ENCODE data around the gene PRAME.
A peak's percentile ranks its signal among the peaks of the same experiment; 100 is the strongest.
"Not testable (repeated sequence)": the region's sequence is repeated elsewhere in the genome, so short reads cannot be mapped to it uniquely, and the experiment has no call there.

The PRAME gene

GRCh38 chr22:22558972-22559603 lies at the start of gene PRAME:
PRAME (minus strand) TSS chr22:22559265; CDS start chr22:22556832, 2,433 bp downstream.
- peak; percentile 67 for DNase-seq

- DNase-seq: not testable (repeated sequence)
Measured at GRCh38 chr22:22608022-22608421, 49.0 kb upstream of the PRAME start.

- DNase-seq: no peak
Measured at GRCh38 chr22:22605074-22605404, 46.0 kb upstream of the PRAME start.

GRCh38 chr22:22604326-22605073 lies 45.4 kb upstream of the PRAME start:
- DNase-seq: no peak

GRCh38 chr22:22603470-22603947 lies 44.4 kb upstream of the PRAME start:
- no peak for DNase-seq

GRCh38 chr22:22600531-22601261 lies 41.6 kb upstream of the PRAME start:
- no peak for DNase-seq

- no peak for DNase-seq
Measured at GRCh38 chr22:22599248-22599647, 40.2 kb upstream of the PRAME start.

- no peak for DNase-seq
Measured at GRCh38 chr22:22598144-22598543, 39.1 kb upstream of the PRAME start.

- DNase-seq: no peak
Measured at GRCh38 chr22:22595001-22595835, 36.2 kb upstream of the PRAME start.

GRCh38 chr22:22593964-22594656 lies 35.0 kb upstream of the PRAME start:
- DNase-seq: peak; percentile 61

GRCh38 chr22:22593250-22593649 lies 34.2 kb upstream of the PRAME start:
- no peak for DNase-seq

GRCh38 chr22:22591348-22592299 lies 32.6 kb upstream of the PRAME start:
- no peak for DNase-seq

- DNase-seq: no peak
Measured at GRCh38 chr22:22590136-22590891, 31.2 kb upstream of the PRAME start.

GRCh38 chr22:22588485-22589164 lies 29.6 kb upstream of the PRAME start:
- DNase-seq: no peak

GRCh38 chr22:22587577-22588188 lies 28.6 kb upstream of the PRAME start:
- no peak for DNase-seq

GRCh38 chr22:22584722-22585121 lies 25.7 kb upstream of the PRAME start:
- no peak for DNase-seq

- DNase-seq: no peak
Measured at GRCh38 chr22:22583030-22583429, 24.0 kb upstream of the PRAME start.

- DNase-seq: not testable (repeated sequence)
Measured at GRCh38 chr22:22581524-22581923, 22.5 kb upstream of the PRAME start.

All from CD4-positive, alpha-beta T cell treated with Interleukin-17A for 1 hour (primary cell).